NCI-H2171 treated with DMSO at 0.1 percent for 48 hours (cell line): ENCODE data around the gene NXF3.
"Not testable (repeated sequence)": the region's sequence is repeated elsewhere in the genome, so short reads cannot be mapped to it uniquely, and the experiment has no call there.

ENCODE experiments used
- DNase-seq: peaks from one replicate; lab custom pipeline; 2025; lab: John Stamatoyannopoulos, UW

Gene NXF3

GRCh38 chrX:103092942-103093341 is at the start of gene NXF3:
Gene NXF3, minus strand, starts transcription at chrX:103093143. Its CDS starts 120 bp downstream, at chrX:103093023.
- DNase-seq: no peak

GRCh38 chrX:103136528-103136927 is 43.6 kb upstream of the NXF3 start:
- not testable (repeated sequence) for DNase-seq

- DNase-seq: no peak
Measured at GRCh38 chrX:103124284-103124683, 31.3 kb upstream of the NXF3 start.

GRCh38 chrX:103120748-103121147 is 27.8 kb upstream of the NXF3 start:
- DNase-seq: no peak

- not testable (repeated sequence) for DNase-seq
Measured at GRCh38 chrX:103116970-103117369, 24.0 kb upstream of the NXF3 start.

GRCh38 chrX:103109497-103109896 is 16.6 kb upstream of the NXF3 start:
- not testable (repeated sequence) for DNase-seq

GRCh38 chrX:103107836-103108235 is 14.9 kb upstream of the NXF3 start:
- DNase-seq: no peak

- not testable (repeated sequence) for DNase-seq
Measured at GRCh38 chrX:103107227-103107737, 14.3 kb upstream of the NXF3 start.

GRCh38 chrX:103104370-103104769 is 11.4 kb upstream of the NXF3 start:
- not testable (repeated sequence) for DNase-seq

- not testable (repeated sequence) for DNase-seq
Measured at GRCh38 chrX:103103866-103104265, 10.9 kb upstream of the NXF3 start.

GRCh38 chrX:103101299-103102042 is 8.5 kb upstream of the NXF3 start:
- no peak for DNase-seq

GRCh38 chrX:103100484-103100883 is 7.5 kb upstream of the NXF3 start:
- DNase-seq: no peak

- DNase-seq: no peak
Measured at GRCh38 chrX:103099691-103100090, 6.7 kb upstream of the NXF3 start.

- no peak for DNase-seq
Measured at GRCh38 chrX:103098488-103098887, 5.5 kb upstream of the NXF3 start.

GRCh38 chrX:103081051-103081450 is 11.9 kb downstream of the NXF3 start:
- no peak for DNase-seq

- DNase-seq: no peak
Measured at GRCh38 chrX:103073467-103073866, 19.5 kb downstream of the NXF3 start.

- no peak for DNase-seq
Measured at GRCh38 chrX:103066606-103067005, 26.3 kb downstream of the NXF3 start.

- peak; percentile 87 for DNase-seq
Measured at GRCh38 chrX:103063918-103064434, 29.0 kb downstream of the NXF3 start, which contains the start of gene BEX1. Gene BEX1, minus strand, starts transcription at chrX:103064171. Its CDS starts 897 bp downstream, at chrX:103063274.

- DNase-seq: peak; percentile 55
Measured at GRCh38 chrX:103063191-103063845, 29.6 kb downstream of the NXF3 start.

- no peak for DNase-seq
Measured at GRCh38 chrX:103061486-103061885, 31.5 kb downstream of the NXF3 start.

- DNase-seq: no peak
Measured at GRCh38 chrX:103056902-103057301, 36.0 kb downstream of the NXF3 start.

GRCh38 chrX:103052625-103053024 is 40.3 kb downstream of the NXF3 start:
- DNase-seq: no peak

GRCh38 chrX:103051260-103051789 is 41.6 kb downstream of the NXF3 start:
- DNase-seq: no peak
